K562 (cell line): ENCODE data around the gene ZNF407. TPM values are rescaled to one million over a fixed set of nuclear protein-coding genes. Genes with fewer than 3 reads are reported as not detected.

ENCODE experiments used
- ATAC-seq: fragments of 200-7000 bp; cut with Tn5 transposase; 3 replicates; pipeline ENCODE4 v1.9.1; 2020; ENCODE audit warnings: moderate library complexity
- BruUV-seq: library from RNA; stranded (reverse); fragments of 400-500 nt; replicated peaks from 2 replicates; lab custom pipeline; 2021; lab: Mats Ljungman, UMichigan
- CTCF ChIA-PET: fragments of 300-600 bp; formaldehyde crosslinking; extraction: SDS; loops from one replicate; lab custom pipeline; 2021; ENCODE audit warnings: low intra/inter-chr PET ratio; lab: Yijun Ruan, JAX
- POLR2A ChIA-PET: fragments of 300-600, 350-650 bp; sonication (Branson Sonifier 250); formaldehyde crosslinking; extraction: SDS; loops from one replicate; lab custom pipeline; 2021; ENCODE audit warnings: antibody characterized with exemption, inconsistent platforms; lab: Yijun Ruan, JAX
- DNase-seq, 4 experiments: peaks; one replicate each; pipeline versions ENCODE4 v3.0.0 to v3.0.0-alpha.2; 2011 to 2018; ENCODE audit warnings: low spot score in 3 of 4, mixed read lengths in 3 of 4; ENCODE audit errors: extremely low read depth in 1 of 4
- FAIRE-seq: peaks from 2 replicates; lab custom pipeline; 2011; peaks lifted over from hg19 to GRCh38; lab: Jason Lieb, UNC
- H2AFZ ChIP-seq: 2 replicates; pipeline ENCODE4 v1.6.0; 2011; ENCODE audit warnings: low read depth, low read length, control low read depth, inconsistent platforms
- H3K27ac ChIP-seq: fragments of 200-600 bp; 3 replicates; pipeline ENCODE4 v1.8.0; 2011; ENCODE audit warnings: low read depth, mild to moderate bottlenecking, control low read depth, inconsistent platforms, low read length, moderate library complexity, mixed read lengths; ENCODE audit errors: extremely low read depth
- H3K27me3 ChIP-seq, 2 experiments: fragments of 300-600 bp in 1 of 2; 2 replicates in 1 of 2; 3 replicates in 1 of 2; pipeline versions ENCODE4 v1.6.0 to v1.8.0; 2011; ENCODE audit warnings: inconsistent platforms in 2 of 2, low read length in 2 of 2, mild to moderate bottlenecking in 1 of 2, mixed read lengths in 1 of 2, moderate library complexity in 1 of 2; ENCODE audit not compliant: control insufficient read depth in 2 of 2, insufficient read depth in 2 of 2
- H3K36me3 ChIP-seq: fragments of 300-600 bp; 3 replicates; pipeline ENCODE4 v1.8.0; 2011; ENCODE audit warnings: mild to moderate bottlenecking, low read length, inconsistent platforms; ENCODE audit not compliant: control insufficient read depth, insufficient read depth
- H3K4me1 ChIP-seq, 2 experiments: fragments of 200-600 bp in 1 of 2; replicated peaks in 1 of 2; 2 replicates in 1 of 2; 3 replicates in 1 of 2; pipeline versions ENCODE4 v1.5.1 to v1.8.0; 2011; ENCODE audit warnings: inconsistent platforms in 2 of 2, low read length in 2 of 2, mild to moderate bottlenecking in 1 of 2, mixed read lengths in 1 of 2, moderate library complexity in 1 of 2; ENCODE audit not compliant: control insufficient read depth in 2 of 2, insufficient read depth in 2 of 2
- H3K4me2 ChIP-seq: 2 replicates; pipeline ENCODE4 v1.6.1; 2011; ENCODE audit warnings: low read length, control low read depth, inconsistent platforms, mixed read lengths; ENCODE audit not compliant: insufficient read depth
- H3K4me3 ChIP-seq: fragments of 200-600 bp; sonication (generic), shearing (Covaris generic); 2 replicates; pipeline ENCODE4 v1.5.1; 2016; ENCODE audit warnings: control low read depth, inconsistent platforms
- H3K79me2 ChIP-seq: fragments of 200-600 bp; 3 replicates; pipeline ENCODE4 v1.8.0; 2011; ENCODE audit warnings: low read length, inconsistent platforms; ENCODE audit not compliant: control insufficient read depth, insufficient read depth
- H3K9ac ChIP-seq, 2 experiments: 2 replicates each; pipeline versions ENCODE4 v1.6.0 to v1.6.1; 2011; ENCODE audit warnings: low read depth in 2 of 2, low read length in 2 of 2, control low read depth in 1 of 2, inconsistent platforms in 1 of 2, mild to moderate bottlenecking in 1 of 2, mixed read lengths in 1 of 2; ENCODE audit not compliant: insufficient read depth in 1 of 2
- H3K9me1 ChIP-seq: one replicate; pipeline ENCODE4 v1.6.0; 2011; ENCODE audit warnings: inconsistent platforms, mild to moderate bottlenecking, low read length, moderate library complexity; ENCODE audit not compliant: control insufficient read depth, insufficient read depth
- H3K9me3 ChIP-seq: replicated peaks from 2 replicates; pipeline ENCODE4 v1.5.1; 2011; ENCODE audit warnings: low read depth, low read length, inconsistent platforms; ENCODE audit not compliant: control insufficient read depth, insufficient read depth
- H4K20me1 ChIP-seq: replicated peaks from 2 replicates; pipeline ENCODE4 v1.6.1; 2011; ENCODE audit warnings: low read length, inconsistent platforms, mixed read lengths; ENCODE audit not compliant: control insufficient read depth, insufficient read depth
- NFATC3 ChIP-seq: fragments of 450-650 bp; IDR thresholded peaks from 2 replicates; pipeline ENCODE4 v1.6.1; 2017; ENCODE audit warnings: mild to moderate bottlenecking
- ZNF224 ChIP-seq: sonication (generic); formaldehyde crosslinking; IDR thresholded peaks from 2 replicates; pipeline ENCODE4 v1.8.0; 2022; ENCODE audit warnings: mild to moderate bottlenecking, missing genetic modification reagents
- in situ Hi-C: fragments of 300-500 bp; cut with MboI; formaldehyde crosslinking; loops from 4 replicates; pipeline ENCODE4 v1.15.0; 2018; ENCODE audit warnings: inconsistent platforms, mixed read lengths
- intact Hi-C: fragments of 100-400 bp; cut with micrococcal nuclease; formaldehyde crosslinking; loops from 2 replicates; pipeline ENCODE4 v1.14.2; 2022
- polyA plus RNA-seq, 8 experiments: library from polyadenylated mRNA; depleted of rRNA in 4 of 8; stranded (reverse) in 5 of 8; unstranded in 3 of 8; fragments of >200 nt; fragmentation: Nextera tagmentation in 2 of 8; fragmentation: Illumina TruSeq in 1 of 8; extraction: Ambion mirVana in 2 of 8; extraction: Trizol in 1 of 8; gene quantifications; 2 replicates each; pipeline versions ENCODE4 v1.2.1 to v1.2.3, GENCODE V29; 2011 to 2014; ENCODE audit warnings: inconsistent platforms in 1 of 8, missing spikeins in 1 of 8
- total RNA-seq, 7 experiments: library from RNA; depleted of rRNA in 6 of 7; stranded (reverse); fragments of >200 nt in 6 of 7; fragmentation: Illumina TruSeq in 2 of 7; extraction: Trizol in 2 of 7; gene quantifications; 2 replicates each; pipeline versions ENCODE4 v1.2.1 to v1.2.3, GENCODE V29; 2011 to 2021; ENCODE audit warnings: low replicate concordance in 1 of 7
- TF ChIP-seq, protein P1 (sequence below): sonication (generic); formaldehyde crosslinking; IDR thresholded peaks from 2 replicates; pipeline ENCODE4 v1.8.0; 2022; ENCODE audit warnings: missing genetic modification reagents, mild to moderate bottlenecking, borderline replicate concordance
- TF ChIP-seq, protein P2 (sequence below): sonication (generic); formaldehyde crosslinking; IDR thresholded peaks from 2 replicates; pipeline ENCODE4 v1.8.0; 2023; ENCODE audit warnings: mild to moderate bottlenecking, missing genetic modification reagents

Gene ZNF407
- total and polyA plus RNA-seq, 9 of the 15 experiments (the other 6 are each of a cell fraction or from before 2014, with no cell fraction given) = 0.21 to 5.4 (median 2.3) TPM

DNA sequence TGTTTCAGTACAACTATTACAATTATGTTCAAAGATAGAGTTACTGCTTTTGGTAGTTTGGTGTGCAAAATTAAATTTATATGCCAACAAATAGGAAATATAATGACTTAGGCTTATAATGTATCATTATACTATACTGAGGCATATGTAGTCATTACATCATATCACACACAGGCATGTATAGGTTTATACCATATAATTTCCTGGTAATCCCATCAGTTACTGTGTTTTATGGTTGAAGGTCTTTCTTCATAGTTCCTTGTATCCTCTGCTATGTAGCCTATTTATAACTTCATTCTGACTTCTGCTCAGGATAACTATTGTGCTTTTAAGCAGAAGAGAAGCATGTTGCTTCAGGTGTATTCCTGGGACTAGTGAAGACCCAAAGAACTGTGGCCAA is 110.5 kb downstream of the ZNF407 start:
- no peak for FAIRE-seq
- Histone ChIP-seq H3K36me3 (no peaks in the 10 kb centered on the region), H3K9me3 (no peaks in the 10 kb centered on the region), H2AFZ (no peak overlapping the region), H3K9me1 (no peaks in the 10 kb centered on the region), H3K27me3 (no peaks in the 10 kb centered on the region), H4K20me1 (no peaks in the 10 kb centered on the region), H3K79me2 (no peaks in the 10 kb centered on the region), H3K4me1 (no peaks in the 10 kb centered on the region), H3K27ac (no peak overlapping the region), H3K4me3 (no peak overlapping the region), H3K4me2 (no peak overlapping the region), H3K9ac (no peak overlapping the region)
- intact Hi-C loops (no loop called here), in situ Hi-C loops (no loop called here)
- ChIA-PET CTCF (no interaction called here), POLR2A (no interaction called here)
- TF ChIP-seq, protein P1, sequence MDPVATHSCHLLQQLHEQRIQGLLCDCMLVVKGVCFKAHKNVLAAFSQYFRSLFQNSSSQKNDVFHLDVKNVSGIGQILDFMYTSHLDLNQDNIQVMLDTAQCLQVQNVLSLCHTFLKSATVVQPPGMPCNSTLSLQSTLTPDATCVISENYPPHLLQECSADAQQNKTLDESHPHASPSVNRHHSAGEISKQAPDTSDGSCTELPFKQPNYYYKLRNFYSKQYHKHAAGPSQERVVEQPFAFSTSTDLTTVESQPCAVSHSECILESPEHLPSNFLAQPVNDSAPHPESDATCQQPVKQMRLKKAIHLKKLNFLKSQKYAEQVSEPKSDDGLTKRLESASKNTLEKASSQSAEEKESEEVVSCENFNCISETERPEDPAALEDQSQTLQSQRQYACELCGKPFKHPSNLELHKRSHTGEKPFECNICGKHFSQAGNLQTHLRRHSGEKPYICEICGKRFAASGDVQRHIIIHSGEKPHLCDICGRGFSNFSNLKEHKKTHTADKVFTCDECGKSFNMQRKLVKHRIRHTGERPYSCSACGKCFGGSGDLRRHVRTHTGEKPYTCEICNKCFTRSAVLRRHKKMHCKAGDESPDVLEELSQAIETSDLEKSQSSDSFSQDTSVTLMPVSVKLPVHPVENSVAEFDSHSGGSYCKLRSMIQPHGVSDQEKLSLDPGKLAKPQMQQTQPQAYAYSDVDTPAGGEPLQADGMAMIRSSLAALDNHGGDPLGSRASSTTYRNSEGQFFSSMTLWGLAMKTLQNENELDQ (CRISPR knock-in tag) = no peak
- TF ChIP-seq, protein P2, sequence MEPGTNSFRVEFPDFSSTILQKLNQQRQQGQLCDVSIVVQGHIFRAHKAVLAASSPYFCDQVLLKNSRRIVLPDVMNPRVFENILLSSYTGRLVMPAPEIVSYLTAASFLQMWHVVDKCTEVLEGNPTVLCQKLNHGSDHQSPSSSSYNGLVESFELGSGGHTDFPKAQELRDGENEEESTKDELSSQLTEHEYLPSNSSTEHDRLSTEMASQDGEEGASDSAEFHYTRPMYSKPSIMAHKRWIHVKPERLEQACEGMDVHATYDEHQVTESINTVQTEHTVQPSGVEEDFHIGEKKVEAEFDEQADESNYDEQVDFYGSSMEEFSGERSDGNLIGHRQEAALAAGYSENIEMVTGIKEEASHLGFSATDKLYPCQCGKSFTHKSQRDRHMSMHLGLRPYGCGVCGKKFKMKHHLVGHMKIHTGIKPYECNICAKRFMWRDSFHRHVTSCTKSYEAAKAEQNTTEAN = no peak
- TF ChIP-seq ZNF224 (CRISPR knock-in tag) = no peak
- no peak for TF ChIP-seq NFATC3
- no peak for DNase-seq
- no peak for ATAC-seq
- BruUV-seq = no TSS peak
